GM12878 (cell line): ENCODE results near the gene UQCR10.

Source experiments
- EP300 ChIP-seq, 2 experiments: fragments of 150-350 bp in 1 of 2; IDR thresholded peaks; 2 replicates each; pipeline ENCODE4 v1.6.1; 2011 to 2012; ENCODE audit warnings: low read depth in 2 of 2, low read length in 2 of 2, borderline replicate concordance in 1 of 2, improper control_type of control experiment in 1 of 2, inconsistent platforms in 1 of 2; ENCODE audit not compliant: control insufficient read depth in 1 of 2
- PKNOX1 ChIP-seq: fragments of 450-650 bp; IDR thresholded peaks from 2 replicates; pipeline ENCODE4 v1.6.1; 2016; ENCODE audit warnings: mild to moderate bottlenecking
- TAF1 ChIP-seq: IDR thresholded peaks from 2 replicates; pipeline ENCODE4 v1.6.1; 2011; ENCODE audit warnings: mild to moderate bottlenecking, low read depth, low read length, borderline replicate concordance
- ZZZ3 ChIP-seq: IDR thresholded peaks from 2 replicates; pipeline ENCODE4 v1.6.1; 2011; ENCODE audit warnings: low read depth; ENCODE audit not compliant: control insufficient read depth, insufficient read length

GRCh38 chr22:29810216-29810615 lies 43.0 kb downstream of the UQCR10 start:
- no peak for TF ChIP-seq EP300 (IDR thresholded peaks at IDR 0.05; ENCODE audit: borderline replicate concordance in 1 of 2, control insufficient read depth in 1 of 2, low read depth in 2 of 2, low read length in 2 of 2)
- TF ChIP-seq ZZZ3, result no peak
- TF ChIP-seq TAF1, result no peak
- no peak for TF ChIP-seq PKNOX1
